Measurements from ENCODE around the gene RSPH9.
"Not testable (repeated sequence)": the region's sequence is repeated elsewhere in the genome, so short reads cannot be mapped to it uniquely, and the experiment has no call there.

DNA sequence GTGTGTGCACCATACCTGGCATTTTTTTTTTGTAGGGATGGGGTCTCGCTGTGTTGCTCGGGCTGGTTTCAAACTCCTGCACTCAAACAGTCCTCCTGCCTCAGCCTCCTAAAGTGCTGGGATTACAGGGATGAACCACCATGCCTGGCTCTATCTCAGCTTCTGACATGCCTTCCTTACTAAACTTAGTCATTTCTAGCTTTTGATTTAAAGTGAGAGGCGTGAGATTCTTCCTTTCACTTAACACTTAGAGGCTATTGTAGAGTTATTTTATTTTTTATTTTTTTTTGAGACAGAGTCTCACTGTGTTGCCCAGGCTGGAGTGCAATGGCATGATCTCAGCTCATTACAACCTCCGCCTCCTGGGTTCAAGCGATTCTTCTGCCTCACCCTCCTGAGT, 18.1 kb downstream of the RSPH9 start:
- TF ChIP-seq, protein P1, sequence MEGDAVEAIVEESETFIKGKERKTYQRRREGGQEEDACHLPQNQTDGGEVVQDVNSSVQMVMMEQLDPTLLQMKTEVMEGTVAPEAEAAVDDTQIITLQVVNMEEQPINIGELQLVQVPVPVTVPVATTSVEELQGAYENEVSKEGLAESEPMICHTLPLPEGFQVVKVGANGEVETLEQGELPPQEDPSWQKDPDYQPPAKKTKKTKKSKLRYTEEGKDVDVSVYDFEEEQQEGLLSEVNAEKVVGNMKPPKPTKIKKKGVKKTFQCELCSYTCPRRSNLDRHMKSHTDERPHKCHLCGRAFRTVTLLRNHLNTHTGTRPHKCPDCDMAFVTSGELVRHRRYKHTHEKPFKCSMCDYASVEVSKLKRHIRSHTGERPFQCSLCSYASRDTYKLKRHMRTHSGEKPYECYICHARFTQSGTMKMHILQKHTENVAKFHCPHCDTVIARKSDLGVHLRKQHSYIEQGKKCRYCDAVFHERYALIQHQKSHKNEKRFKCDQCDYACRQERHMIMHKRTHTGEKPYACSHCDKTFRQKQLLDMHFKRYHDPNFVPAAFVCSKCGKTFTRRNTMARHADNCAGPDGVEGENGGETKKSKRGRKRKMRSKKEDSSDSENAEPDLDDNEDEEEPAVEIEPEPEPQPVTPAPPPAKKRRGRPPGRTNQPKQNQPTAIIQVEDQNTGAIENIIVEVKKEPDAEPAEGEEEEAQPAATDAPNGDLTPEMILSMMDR (IDR thresholded peaks at IDR 0.05; ENCODE audit: insufficient read depth, low read depth, low read length): not testable (repeated sequence)
- TF ChIP-seq EZH2 (IDR thresholded peaks at IDR 0.05; ENCODE audit: insufficient read depth, low read length): not testable (repeated sequence)
